SK-N-SH treated with all-trans-retinoic acid at 6 μM for 48 hours (cell line): ENCODE measurements around the gene PSMD3.

Experiments
- ATAC-seq: fragments of 200-7000 bp; cut with Tn5 transposase; 3 replicates; pipeline ENCODE4 v1.9.1; 2020; ENCODE audit warnings: mild to moderate bottlenecking, moderate library complexity
- ARNTL ChIP-seq: fragments of 450-650 bp; formaldehyde crosslinking; IDR thresholded peaks from 2 replicates; pipeline ENCODE4 v1.5.0; 2020; ENCODE audit warnings: low read depth, mild to moderate bottlenecking, moderate library complexity, borderline replicate concordance
- CSDC2 ChIP-seq: fragments of 250-450 bp; sonication (Bioruptor Pico); IDR thresholded peaks from 2 replicates; pipeline ENCODE4 v1.5.0; 2020; ENCODE audit warnings: mild to moderate bottlenecking, moderate library complexity
- CSRNP3 ChIP-seq: fragments of 250-450 bp; sonication (Bioruptor Pico); IDR thresholded peaks from 2 replicates; pipeline ENCODE4 v1.5.1; 2021; ENCODE audit warnings: mild to moderate bottlenecking, moderate library complexity
- ESRRG ChIP-seq: fragments of 250-450 bp; sonication (Bioruptor Pico); IDR thresholded peaks from 2 replicates; pipeline ENCODE4 v1.6.1; 2021; ENCODE audit warnings: mild to moderate bottlenecking
- GLIS3 ChIP-seq: fragments of 250-450 bp; sonication (Bioruptor Pico); IDR thresholded peaks from 2 replicates; pipeline ENCODE4 v1.5.0; 2020; ENCODE audit warnings: mild to moderate bottlenecking, moderate library complexity
- PATZ1 ChIP-seq: fragments of 250-450 bp; sonication (Bioruptor Pico); IDR thresholded peaks from 2 replicates; pipeline ENCODE4 v1.8.0; 2020; ENCODE audit warnings: mild to moderate bottlenecking, moderate library complexity, borderline replicate concordance
- PPARA ChIP-seq: fragments of 250-450 bp; sonication (Bioruptor Pico); IDR thresholded peaks from 2 replicates; pipeline ENCODE4 v1.5.0; 2020; ENCODE audit warnings: mild to moderate bottlenecking, borderline replicate concordance
- RARB ChIP-seq: fragments of 250-450 bp; sonication (Bioruptor Pico); IDR thresholded peaks from 2 replicates; pipeline ENCODE4 v1.8.0; 2021; ENCODE audit warnings: mild to moderate bottlenecking, moderate library complexity
- SNAI2 ChIP-seq: fragments of 250-450 bp; sonication (Bioruptor Pico); IDR thresholded peaks from 2 replicates; pipeline ENCODE4 v1.5.0; 2020; ENCODE audit warnings: mild to moderate bottlenecking, moderate library complexity
- TCF4 ChIP-seq: fragments of 250-450 bp; sonication (Bioruptor Pico); IDR thresholded peaks from 2 replicates; pipeline ENCODE4 v1.8.0; 2021; ENCODE audit warnings: mild to moderate bottlenecking, moderate library complexity, borderline replicate concordance
- TOX ChIP-seq: fragments of 250-450 bp; sonication (Bioruptor Pico); IDR thresholded peaks from 2 replicates; pipeline ENCODE4 v1.8.0; 2021; ENCODE audit warnings: mild to moderate bottlenecking, moderate library complexity, borderline replicate concordance
- TSHZ2 ChIP-seq: fragments of 250-450 bp; sonication (Bioruptor Pico); IDR thresholded peaks from 2 replicates; pipeline ENCODE4 v1.5.0; 2020; ENCODE audit warnings: mild to moderate bottlenecking, moderate library complexity
- ZFP3 ChIP-seq: fragments of 250-450 bp; sonication (Bioruptor Pico); IDR thresholded peaks from 2 replicates; pipeline ENCODE4 v1.5.0; 2020; ENCODE audit warnings: mild to moderate bottlenecking, moderate library complexity
- ZFP30 ChIP-seq: fragments of 450-650 bp; formaldehyde crosslinking; IDR thresholded peaks from 2 replicates; pipeline ENCODE4 v1.5.0; 2022; ENCODE audit warnings: mild to moderate bottlenecking, moderate library complexity
- ZNF565 ChIP-seq: fragments of 450-650 bp; formaldehyde crosslinking; conservative IDR thresholded peaks from 2 replicates; pipeline ENCODE4 v1.5.0; 2020; ENCODE audit warnings: low read depth, mild to moderate bottlenecking, moderate library complexity
- ZNF70 ChIP-seq: fragments of 450-650 bp; formaldehyde crosslinking; IDR thresholded peaks from 2 replicates; pipeline ENCODE4 v1.5.0; 2020; ENCODE audit warnings: mild to moderate bottlenecking, moderate library complexity
- ZNF8 ChIP-seq: fragments of 450-650 bp; formaldehyde crosslinking; IDR thresholded peaks from 2 replicates; pipeline ENCODE4 v1.5.0; 2020; ENCODE audit warnings: mild to moderate bottlenecking, moderate library complexity

Gene PSMD3

GRCh38 chr17:39973496-39973895 lies 7.1 kb upstream of the PSMD3 start:
- TF ChIP-seq CSRNP3 (CRISPR knock-in tag): no peak
- TF ChIP-seq ZNF70 (CRISPR knock-in tag): no peak
- no peak for TF ChIP-seq SNAI2 (CRISPR knock-in tag)
- no peak for TF ChIP-seq PPARA (CRISPR knock-in tag)
- no peak for TF ChIP-seq ZFP30 (CRISPR knock-in tag)
- no peak for TF ChIP-seq TSHZ2
- no peak for TF ChIP-seq PATZ1
- ATAC-seq: no peak

GRCh38 chr17:39974433-39974832 lies 6.2 kb upstream of the PSMD3 start:
- no peak for ATAC-seq

GRCh38 chr17:39975801-39976200 lies 4.8 kb upstream of the PSMD3 start:
- no peak for TF ChIP-seq ZFP3 (CRISPR knock-in tag)
- no peak for ATAC-seq

More at GRCh38 chr17:39974433-39974832, 6.2 kb upstream of the PSMD3 start:
- TF ChIP-seq ZNF70 (CRISPR knock-in tag): no peak
- TF ChIP-seq TOX (CRISPR knock-in tag): no peak
- no peak for TF ChIP-seq ZNF8 (CRISPR knock-in tag)
- no peak for TF ChIP-seq ARNTL (CRISPR knock-in tag)
- no peak for TF ChIP-seq CSDC2
- no peak for TF ChIP-seq GLIS3 (CRISPR knock-in tag)
- no peak for TF ChIP-seq ZFP3 (CRISPR knock-in tag)
- TF ChIP-seq ESRRG (CRISPR knock-in tag): no peak
- no peak for TF ChIP-seq TSHZ2
- no peak for TF ChIP-seq CSRNP3 (CRISPR knock-in tag)
- TF ChIP-seq RARB (CRISPR knock-in tag): no peak

- TF ChIP-seq ZFP3 (CRISPR knock-in tag) (no peak), TCF4 (CRISPR knock-in tag) (no peak), ZNF565 (CRISPR knock-in tag) (no peak)
- no peak for ATAC-seq
These were observed 1.5 kb upstream of the PSMD3 start for GRCh38 chr17:39979016-39979670.
